ENCODE measurements around the gene MIEN1.

GRCh38 chr17:39759204-39759603, 28.9 kb upstream of the MIEN1 start:
- TF ChIP-seq GATA2 (IDR thresholded peaks at IDR 0.05; ENCODE audit: low read depth, low read length) (no peak), GATA3 (IDR thresholded peaks at IDR 0.05; ENCODE audit: low read depth, low read length) (no peak)
